Panc1 (cell line): Measurements from ENCODE around the gene GCNA. TPM values are rescaled to one million over a fixed set of nuclear protein-coding genes. Genes with fewer than 3 reads are reported as not detected.

Source experiments
- ATAC-seq: fragments of 200-7000 bp; cut with Tn5 transposase; 2 replicates; pipeline ENCODE4 v1.9.1; 2020; ENCODE audit warnings: mild to moderate bottlenecking, moderate library complexity
- BruUV-seq: library from RNA; stranded (reverse); fragments of 400-500 nt; replicated peaks from 2 replicates; lab custom pipeline; 2021; lab: Mats Ljungman, UMichigan
- CTCF ChIA-PET: fragments of 300-600 bp; sonication (Branson Sonifier 250); formaldehyde crosslinking; loops from one replicate; lab custom pipeline; 2022; ENCODE audit warnings: antibody characterized with exemption; lab: Charles Lee
- POLR2A ChIA-PET: fragments of 300-600 bp; sonication (Branson Sonifier 250); formaldehyde crosslinking; loops from one replicate; lab custom pipeline; 2022; ENCODE audit warnings: antibody characterized with exemption; lab: Charles Lee
- DNase-seq: peaks from one replicate; pipeline ENCODE4 v3.0.0-alpha.2; 2010; ENCODE audit warnings: low read depth, low spot score
- H3K27ac ChIP-seq: 2 replicates; pipeline ENCODE4 v1.5.1; 2011; ENCODE audit warnings: mild to moderate bottlenecking, low read length, inconsistent platforms
- H3K27me3 ChIP-seq: fragments of 200-500 bp; sonication (Bioruptor generic); 2 replicates; pipeline ENCODE4 v1.6.0; 2014; ENCODE audit warnings: low read length, inconsistent platforms; ENCODE audit not compliant: control insufficient read depth, insufficient read depth
- H3K36me3 ChIP-seq: fragments of 200-500 bp; sonication (Bioruptor generic); 2 replicates; pipeline ENCODE4 v1.5.1; 2014; ENCODE audit warnings: inconsistent platforms, mild to moderate bottlenecking, low read length, moderate library complexity; ENCODE audit not compliant: control insufficient read depth, insufficient read depth
- H3K4me1 ChIP-seq: 2 replicates; pipeline ENCODE4 v1.5.1; 2011; ENCODE audit warnings: inconsistent platforms, mild to moderate bottlenecking, low read length, moderate library complexity; ENCODE audit not compliant: control insufficient read depth, insufficient read depth
- H3K4me3 ChIP-seq, 2 experiments: 2 replicates each; pipeline ENCODE4 v1.5.1; 2011 to 2012; ENCODE audit warnings: low read depth in 2 of 2, low read length in 2 of 2, mild to moderate bottlenecking in 2 of 2, inconsistent platforms in 1 of 2, moderate library complexity in 1 of 2
- H3K9me3 ChIP-seq: fragments of 200-500 bp; sonication (Bioruptor generic); 2 replicates; pipeline ENCODE4 v1.5.1; 2014; ENCODE audit warnings: low read depth, mild to moderate bottlenecking, inconsistent platforms, low read length, moderate library complexity; ENCODE audit not compliant: control insufficient read depth, insufficient read depth
- POLR2AphosphoS5 ChIP-seq: IDR thresholded peaks from 2 replicates; pipeline ENCODE4 v1.6.1; 2012; ENCODE audit warnings: mild to moderate bottlenecking, low read depth, low read length, moderate library complexity
- SIN3A ChIP-seq: IDR thresholded peaks from 2 replicates; pipeline ENCODE4 v1.6.1; 2012; ENCODE audit warnings: low read depth, mild to moderate bottlenecking, low read length, moderate library complexity, borderline replicate concordance; ENCODE audit not compliant: insufficient read depth
- TCF7L2 ChIP-seq: IDR thresholded peaks from 2 replicates; pipeline ENCODE4 v1.6.1; 2011; ENCODE audit warnings: mild to moderate bottlenecking, low read depth, low read length, inconsistent platforms
- in situ Hi-C: cut with HindIII; loops from 2 replicates; pipeline ENCODE4 v1.10.0; 2016; ENCODE audit warnings: low sequenced_read_pairs, low pct_unique_long_range_greater_than_20kb
- intact Hi-C: fragments of 100-400 bp; cut with micrococcal nuclease; formaldehyde crosslinking; loops from one replicate; pipeline ENCODE4 v1.10.0; 2022; ENCODE audit not compliant: unreplicated experiment
- total RNA-seq: library from RNA; stranded (reverse); gene quantifications from one replicate; pipeline ENCODE4 v1.2.1, GENCODE V29; 2021; ENCODE audit not compliant: unreplicated experiment
- TF ChIP-seq, protein P1 (sequence below): fragments of 450-650 bp; IDR thresholded peaks from 2 replicates; pipeline ENCODE4 v1.5.1; 2017; ENCODE audit warnings: mild to moderate bottlenecking
- TF ChIP-seq, protein P2 (sequence below), 2 experiments: IDR thresholded peaks; 2 replicates each; pipeline ENCODE4 v1.6.1; 2011 to 2012; ENCODE audit warnings: low read depth in 2 of 2, control low read depth in 1 of 2, low read length in 1 of 2, mild to moderate bottlenecking in 1 of 2, moderate library complexity in 1 of 2; ENCODE audit not compliant: insufficient read depth in 1 of 2

The GCNA gene
- total RNA-seq, 1 experiment from 2014 or later: 4.0 TPM

GRCh38 chrX:71604141-71604540 is 25.9 kb downstream of the GCNA start:
- intact Hi-C loops (no loop called here), in situ Hi-C loops (no loop called here)
- BruUV-seq: no TSS peak
- no peak for DNase-seq
- H3K27ac ChIP-seq: no peak overlapping the region
- ATAC-seq: no peak
- H3K4me1 ChIP-seq: no peaks in the 10 kb centered on the region
- POLR2A ChIA-PET: no interaction called here
- H3K27me3 ChIP-seq: no peaks in the 10 kb centered on the region
- CTCF ChIA-PET: interaction anchor here (0.6 kb wide), 1 partner anchor 11 kb away, joined by 15 read pairs; no protein-coding TSS in a partner anchor
- H3K36me3 ChIP-seq: peaks cover 9% of the 10 kb centered on the region; the same call in 1 of the 2 replicates
- no peaks in the 10 kb centered on the region for H3K9me3 ChIP-seq
- TF ChIP-seq, protein P1, sequence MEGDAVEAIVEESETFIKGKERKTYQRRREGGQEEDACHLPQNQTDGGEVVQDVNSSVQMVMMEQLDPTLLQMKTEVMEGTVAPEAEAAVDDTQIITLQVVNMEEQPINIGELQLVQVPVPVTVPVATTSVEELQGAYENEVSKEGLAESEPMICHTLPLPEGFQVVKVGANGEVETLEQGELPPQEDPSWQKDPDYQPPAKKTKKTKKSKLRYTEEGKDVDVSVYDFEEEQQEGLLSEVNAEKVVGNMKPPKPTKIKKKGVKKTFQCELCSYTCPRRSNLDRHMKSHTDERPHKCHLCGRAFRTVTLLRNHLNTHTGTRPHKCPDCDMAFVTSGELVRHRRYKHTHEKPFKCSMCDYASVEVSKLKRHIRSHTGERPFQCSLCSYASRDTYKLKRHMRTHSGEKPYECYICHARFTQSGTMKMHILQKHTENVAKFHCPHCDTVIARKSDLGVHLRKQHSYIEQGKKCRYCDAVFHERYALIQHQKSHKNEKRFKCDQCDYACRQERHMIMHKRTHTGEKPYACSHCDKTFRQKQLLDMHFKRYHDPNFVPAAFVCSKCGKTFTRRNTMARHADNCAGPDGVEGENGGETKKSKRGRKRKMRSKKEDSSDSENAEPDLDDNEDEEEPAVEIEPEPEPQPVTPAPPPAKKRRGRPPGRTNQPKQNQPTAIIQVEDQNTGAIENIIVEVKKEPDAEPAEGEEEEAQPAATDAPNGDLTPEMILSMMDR: no peak
- no peak for TF ChIP-seq POLR2AphosphoS5
- no peak overlapping the region for H3K4me3 ChIP-seq

DNA sequence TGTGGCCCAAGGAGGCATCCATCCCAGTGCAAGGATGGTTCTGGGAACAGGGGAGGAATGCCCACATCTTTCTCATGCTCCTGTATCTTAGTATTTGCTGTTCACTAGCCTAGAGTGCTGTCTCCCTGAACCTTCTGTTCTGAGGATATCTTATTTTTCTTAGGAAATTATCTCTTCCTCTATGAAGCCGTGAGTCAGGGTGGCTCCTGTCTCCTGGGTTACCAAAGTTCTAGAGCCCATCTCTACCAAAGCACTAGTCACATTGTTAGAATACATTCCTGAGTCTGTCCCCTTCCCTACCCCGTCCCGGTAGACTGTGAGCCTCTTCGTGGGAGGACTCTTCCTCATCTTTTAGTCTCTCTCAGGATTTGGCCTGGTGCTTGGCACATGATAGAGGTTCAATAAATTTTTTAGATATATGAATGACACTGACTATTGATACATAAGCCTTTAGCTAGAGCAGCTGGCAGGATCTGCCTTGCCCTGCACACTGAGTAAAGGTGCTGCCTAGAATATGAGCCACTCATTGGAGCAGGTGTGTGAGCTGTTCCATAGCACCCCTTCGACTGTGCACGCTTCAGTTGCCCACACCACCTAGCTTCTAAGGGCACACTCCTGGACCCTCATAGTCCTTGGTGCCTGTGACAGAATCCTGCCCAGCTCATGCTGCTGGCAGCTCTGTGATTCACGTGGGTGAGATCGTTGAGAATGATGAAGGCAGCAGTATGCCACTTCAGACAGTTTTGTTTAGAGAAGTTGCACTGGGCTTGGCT is 26.7 kb downstream of the GCNA start:
- intact Hi-C loops (no loop called here), in situ Hi-C loops (no loop called here)
- no peak overlapping the region for H3K4me3 ChIP-seq
- H3K27ac ChIP-seq: no peak overlapping the region
- no peaks in the 10 kb centered on the region for H3K4me1 ChIP-seq
- H3K27me3 ChIP-seq: no peaks in the 10 kb centered on the region
- CTCF ChIA-PET: no interaction called here
- POLR2A ChIA-PET: no interaction called here
- ATAC-seq: no peak
- TF ChIP-seq, protein P1: no peak
- no peak for TF ChIP-seq TCF7L2
- TF ChIP-seq SIN3A: no peak
- TF ChIP-seq, protein P2, sequence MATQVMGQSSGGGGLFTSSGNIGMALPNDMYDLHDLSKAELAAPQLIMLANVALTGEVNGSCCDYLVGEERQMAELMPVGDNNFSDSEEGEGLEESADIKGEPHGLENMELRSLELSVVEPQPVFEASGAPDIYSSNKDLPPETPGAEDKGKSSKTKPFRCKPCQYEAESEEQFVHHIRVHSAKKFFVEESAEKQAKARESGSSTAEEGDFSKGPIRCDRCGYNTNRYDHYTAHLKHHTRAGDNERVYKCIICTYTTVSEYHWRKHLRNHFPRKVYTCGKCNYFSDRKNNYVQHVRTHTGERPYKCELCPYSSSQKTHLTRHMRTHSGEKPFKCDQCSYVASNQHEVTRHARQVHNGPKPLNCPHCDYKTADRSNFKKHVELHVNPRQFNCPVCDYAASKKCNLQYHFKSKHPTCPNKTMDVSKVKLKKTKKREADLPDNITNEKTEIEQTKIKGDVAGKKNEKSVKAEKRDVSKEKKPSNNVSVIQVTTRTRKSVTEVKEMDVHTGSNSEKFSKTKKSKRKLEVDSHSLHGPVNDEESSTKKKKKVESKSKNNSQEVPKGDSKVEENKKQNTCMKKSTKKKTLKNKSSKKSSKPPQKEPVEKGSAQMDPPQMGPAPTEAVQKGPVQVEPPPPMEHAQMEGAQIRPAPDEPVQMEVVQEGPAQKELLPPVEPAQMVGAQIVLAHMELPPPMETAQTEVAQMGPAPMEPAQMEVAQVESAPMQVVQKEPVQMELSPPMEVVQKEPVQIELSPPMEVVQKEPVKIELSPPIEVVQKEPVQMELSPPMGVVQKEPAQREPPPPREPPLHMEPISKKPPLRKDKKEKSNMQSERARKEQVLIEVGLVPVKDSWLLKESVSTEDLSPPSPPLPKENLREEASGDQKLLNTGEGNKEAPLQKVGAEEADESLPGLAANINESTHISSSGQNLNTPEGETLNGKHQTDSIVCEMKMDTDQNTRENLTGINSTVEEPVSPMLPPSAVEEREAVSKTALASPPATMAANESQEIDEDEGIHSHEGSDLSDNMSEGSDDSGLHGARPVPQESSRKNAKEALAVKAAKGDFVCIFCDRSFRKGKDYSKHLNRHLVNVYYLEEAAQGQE (IDR thresholded peaks at IDR 0.05; ENCODE audit: insufficient read depth in 1 of 2, low read depth in 2 of 2, low read length in 1 of 2): no peak
- no peak for TF ChIP-seq POLR2AphosphoS5
- BruUV-seq: no TSS peak
- H3K36me3 ChIP-seq: peaks cover 9% of the 10 kb centered on the region; the same call in 1 of the 2 replicates
- DNase-seq: no peak
- H3K9me3 ChIP-seq: no peaks in the 10 kb centered on the region
